Astrocyte of the spinal cord (primary cell): Measurements from ENCODE around the gene NRXN3.

ENCODE experiments used
- DNase-seq: peaks from one replicate; pipeline ENCODE4 v3.0.0; 2011; ENCODE audit warnings: low read depth, low spot score
- H3K4me3 ChIP-seq: 2 replicates; pipeline ENCODE4 v1.5.1; 2011; ENCODE audit warnings: low read depth, mild to moderate bottlenecking, low read length, moderate library complexity
- in situ Hi-C: cut with HindIII; loops from 2 replicates; pipeline ENCODE4 v1.10.0; 2017; ENCODE audit warnings: low sequenced_read_pairs
- TF ChIP-seq, protein P1 (sequence below): IDR thresholded peaks from 2 replicates; pipeline ENCODE4 v1.5.1; 2012; ENCODE audit warnings: low read depth, mild to moderate bottlenecking, low read length, inconsistent platforms

The NRXN3 gene

GRCh38 chr14:79502751-79503148 lies 1332.6 kb downstream of the NRXN3 start:
- DNase-seq: peak; percentile 16
- H3K4me3 ChIP-seq: no peak overlapping the region
- in situ Hi-C loops: no loop called here
- TF ChIP-seq, protein P1, sequence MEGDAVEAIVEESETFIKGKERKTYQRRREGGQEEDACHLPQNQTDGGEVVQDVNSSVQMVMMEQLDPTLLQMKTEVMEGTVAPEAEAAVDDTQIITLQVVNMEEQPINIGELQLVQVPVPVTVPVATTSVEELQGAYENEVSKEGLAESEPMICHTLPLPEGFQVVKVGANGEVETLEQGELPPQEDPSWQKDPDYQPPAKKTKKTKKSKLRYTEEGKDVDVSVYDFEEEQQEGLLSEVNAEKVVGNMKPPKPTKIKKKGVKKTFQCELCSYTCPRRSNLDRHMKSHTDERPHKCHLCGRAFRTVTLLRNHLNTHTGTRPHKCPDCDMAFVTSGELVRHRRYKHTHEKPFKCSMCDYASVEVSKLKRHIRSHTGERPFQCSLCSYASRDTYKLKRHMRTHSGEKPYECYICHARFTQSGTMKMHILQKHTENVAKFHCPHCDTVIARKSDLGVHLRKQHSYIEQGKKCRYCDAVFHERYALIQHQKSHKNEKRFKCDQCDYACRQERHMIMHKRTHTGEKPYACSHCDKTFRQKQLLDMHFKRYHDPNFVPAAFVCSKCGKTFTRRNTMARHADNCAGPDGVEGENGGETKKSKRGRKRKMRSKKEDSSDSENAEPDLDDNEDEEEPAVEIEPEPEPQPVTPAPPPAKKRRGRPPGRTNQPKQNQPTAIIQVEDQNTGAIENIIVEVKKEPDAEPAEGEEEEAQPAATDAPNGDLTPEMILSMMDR: no peak

- TF ChIP-seq, protein P1: no peak
- in situ Hi-C loops: no loop called here
- DNase-seq: peak; percentile 57
- H3K4me3 ChIP-seq: no peak overlapping the region
Measured at GRCh38 chr14:79510659-79511058, 1340.5 kb downstream of the NRXN3 start.

DNA sequence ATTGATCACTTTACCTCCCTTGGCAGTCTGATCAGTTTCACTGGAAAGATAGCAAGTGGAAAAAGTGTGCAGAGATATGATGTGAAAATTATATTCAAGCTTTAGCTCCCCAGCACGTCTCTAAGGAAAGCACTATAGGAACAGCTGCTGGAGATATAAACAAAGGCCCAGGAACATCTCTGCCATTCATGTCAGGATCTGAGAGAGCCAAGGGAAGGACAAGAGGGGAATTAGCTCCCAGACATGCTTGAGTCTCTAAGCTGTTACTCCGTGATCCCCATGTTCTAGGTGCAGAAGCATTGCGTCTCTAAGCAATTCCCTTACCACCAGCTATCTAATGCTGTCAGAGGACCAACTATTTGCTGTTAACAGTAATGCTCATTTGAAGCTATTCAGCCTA lies 1341.0 kb downstream of the NRXN3 start:
- peak; percentile 15 for DNase-seq
- TF ChIP-seq, protein P1: no peak
- in situ Hi-C loops: no loop called here

DNA sequence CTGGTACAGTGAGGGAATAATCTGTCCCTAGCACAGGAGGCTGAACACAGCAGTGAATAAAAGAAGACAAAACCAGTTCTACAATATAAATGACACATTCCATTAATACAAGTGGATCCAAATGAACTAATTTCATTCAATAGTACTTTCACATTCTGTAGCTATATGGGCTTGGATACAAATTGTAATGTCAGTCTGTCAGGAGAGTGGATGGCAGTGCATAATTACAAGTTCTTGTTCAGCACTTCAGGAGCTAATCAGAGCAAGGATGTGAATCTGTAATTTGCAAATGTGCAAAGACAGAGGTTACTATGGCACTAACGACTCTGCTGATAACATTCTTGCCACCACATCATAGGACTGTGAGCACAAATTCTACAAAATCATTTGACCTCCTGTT lies 1343.3 kb downstream of the NRXN3 start:
- no peak for DNase-seq
- TF ChIP-seq, protein P1: no peak
- in situ Hi-C loops: no loop called here
- no peak overlapping the region for H3K4me3 ChIP-seq

More for the DNA sequence above, 1341.0 kb downstream of the NRXN3 start:
- H3K4me3 ChIP-seq: no peak overlapping the region

DNA sequence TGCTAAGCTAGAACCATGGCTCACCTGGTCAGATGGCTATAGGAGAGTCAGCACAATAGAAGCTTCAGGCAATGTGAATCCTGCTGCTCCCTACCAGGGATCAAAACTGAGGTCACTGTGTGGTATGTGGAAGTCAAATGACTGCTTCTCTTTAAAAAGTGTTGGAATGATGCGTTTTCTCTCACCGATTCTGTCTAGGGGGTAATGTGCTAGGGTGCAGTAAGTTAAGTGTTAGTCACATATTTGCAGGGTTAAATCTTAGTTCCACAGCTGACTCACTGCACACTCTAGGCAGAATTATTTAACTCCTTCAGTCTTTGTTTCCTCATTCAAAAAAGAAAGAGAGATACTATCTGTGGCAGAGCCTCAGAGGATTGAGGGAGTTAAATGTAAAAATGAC lies 1344.5 kb downstream of the NRXN3 start:
- H3K4me3 ChIP-seq: no peak overlapping the region
- in situ Hi-C loops: no loop called here
- DNase-seq: peak; percentile 81
- TF ChIP-seq, protein P1: no peak

- TF ChIP-seq, protein P1: no peak
- in situ Hi-C loops: no loop called here
- H3K4me3 ChIP-seq: no peak overlapping the region
- DNase-seq: no peak
Measured at GRCh38 chr14:79515158-79515557, 1345.0 kb downstream of the NRXN3 start.

- in situ Hi-C loops: no loop called here
- DNase-seq: no peak
- TF ChIP-seq, protein P1: no peak
- no peak overlapping the region for H3K4me3 ChIP-seq
Measured at GRCh38 chr14:79516009-79516408, 1345.8 kb downstream of the NRXN3 start.
